Measurements from ENCODE around the gene PLPP7.
"Not testable (repeated sequence)": the region's sequence is repeated elsewhere in the genome, so short reads cannot be mapped to it uniquely, and the experiment has no call there.

The PLPP7 gene

DNA sequence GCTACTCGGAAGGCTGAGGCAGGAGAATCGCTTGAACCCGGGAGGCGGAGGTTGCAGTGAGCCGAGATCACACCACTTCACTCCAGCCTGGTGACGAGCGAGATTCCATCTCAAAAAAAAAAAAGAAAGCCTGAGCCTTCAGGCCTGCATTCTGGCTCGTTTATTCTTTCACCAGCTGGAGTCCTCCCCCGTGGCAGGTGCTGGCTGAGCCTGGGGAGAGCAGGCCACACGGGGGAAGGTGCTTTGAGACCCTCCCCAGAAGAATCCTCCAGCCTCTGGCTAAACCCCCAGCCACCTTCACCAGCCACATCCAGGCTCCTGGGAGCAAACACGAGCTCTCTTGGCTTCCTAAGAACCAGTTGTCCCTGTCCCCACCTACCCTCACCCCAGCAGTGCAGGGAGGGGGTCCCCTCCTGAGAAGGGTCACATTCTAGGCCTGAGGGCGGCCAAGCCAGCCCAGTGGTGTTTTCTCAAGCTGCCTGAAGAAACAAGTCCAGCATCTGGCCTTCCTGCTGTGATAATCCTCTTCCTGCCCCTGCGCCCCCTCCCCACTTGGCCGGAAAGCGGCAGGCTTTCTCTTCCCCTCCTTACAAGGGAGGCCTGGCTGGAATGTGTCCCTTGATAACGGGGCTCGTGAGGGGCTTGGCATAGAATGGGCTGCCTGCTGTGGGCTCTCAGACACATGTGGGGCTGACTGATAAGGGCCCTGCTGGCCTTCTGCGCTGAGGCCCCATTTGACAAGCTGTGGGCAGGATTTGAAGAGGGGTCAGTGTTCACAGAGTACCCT is 41.5 kb downstream of the PLPP7 start:
- Histone ChIP-seq H3K36me3 (ENCODE audit: control insufficient read depth, insufficient read depth, low read length) (no peaks in the 10 kb centered on the region), H3K27ac (ENCODE audit: insufficient read depth, low read length, poor library complexity, severe bottlenecking) (no peak overlapping the region), H3K9me3 (ENCODE audit: control insufficient read depth, low read length) (no peaks in the 10 kb centered on the region), H3K4me1 (ENCODE audit: control insufficient read depth, insufficient read depth, low read length, poor library complexity, severe bottlenecking) (no peaks in the 10 kb centered on the region), H3K27me3 (replicated peaks; ENCODE audit: control insufficient read depth, insufficient read depth, low read length, poor library complexity, severe bottlenecking) (no peaks in the 10 kb centered on the region), H3K4me3 (ENCODE audit: insufficient read depth, low read depth, low read length, poor library complexity, severe bottlenecking) (no peak overlapping the region)
- DNase-seq: no peak

DNA sequence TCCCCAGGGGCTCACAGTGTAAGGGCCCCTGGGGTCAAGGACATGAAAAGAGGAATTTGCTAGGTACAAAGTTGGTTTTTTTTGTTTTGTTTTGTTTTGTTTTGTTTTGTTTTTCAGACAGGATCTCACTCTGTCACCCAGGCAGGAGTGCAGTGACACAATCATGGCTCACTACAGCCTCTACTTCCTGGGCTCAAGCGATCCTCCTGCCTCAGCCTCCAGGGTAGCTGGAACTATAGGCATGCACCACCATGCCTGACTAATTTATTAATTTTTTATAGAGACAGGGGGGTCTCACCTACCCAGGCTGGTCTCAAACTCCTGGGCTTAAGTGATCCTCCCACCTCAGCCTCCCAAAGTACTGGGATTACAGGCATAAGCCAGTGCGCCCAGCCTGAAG is 42.5 kb downstream of the PLPP7 start:
- H3K27me3 ChIP-seq (replicated peaks; ENCODE audit: control insufficient read depth, insufficient read depth, low read length, poor library complexity, severe bottlenecking); H3K27ac ChIP-seq (ENCODE audit: insufficient read depth, low read length, poor library complexity, severe bottlenecking); DNase-seq; H3K36me3 ChIP-seq (ENCODE audit: control insufficient read depth, insufficient read depth, low read length); H3K9me3 ChIP-seq (ENCODE audit: control insufficient read depth, low read length); H3K4me1 ChIP-seq (ENCODE audit: control insufficient read depth, insufficient read depth, low read length, poor library complexity, severe bottlenecking); H3K4me3 ChIP-seq (ENCODE audit: insufficient read depth, low read depth, low read length, poor library complexity, severe bottlenecking): not testable (repeated sequence)

DNA sequence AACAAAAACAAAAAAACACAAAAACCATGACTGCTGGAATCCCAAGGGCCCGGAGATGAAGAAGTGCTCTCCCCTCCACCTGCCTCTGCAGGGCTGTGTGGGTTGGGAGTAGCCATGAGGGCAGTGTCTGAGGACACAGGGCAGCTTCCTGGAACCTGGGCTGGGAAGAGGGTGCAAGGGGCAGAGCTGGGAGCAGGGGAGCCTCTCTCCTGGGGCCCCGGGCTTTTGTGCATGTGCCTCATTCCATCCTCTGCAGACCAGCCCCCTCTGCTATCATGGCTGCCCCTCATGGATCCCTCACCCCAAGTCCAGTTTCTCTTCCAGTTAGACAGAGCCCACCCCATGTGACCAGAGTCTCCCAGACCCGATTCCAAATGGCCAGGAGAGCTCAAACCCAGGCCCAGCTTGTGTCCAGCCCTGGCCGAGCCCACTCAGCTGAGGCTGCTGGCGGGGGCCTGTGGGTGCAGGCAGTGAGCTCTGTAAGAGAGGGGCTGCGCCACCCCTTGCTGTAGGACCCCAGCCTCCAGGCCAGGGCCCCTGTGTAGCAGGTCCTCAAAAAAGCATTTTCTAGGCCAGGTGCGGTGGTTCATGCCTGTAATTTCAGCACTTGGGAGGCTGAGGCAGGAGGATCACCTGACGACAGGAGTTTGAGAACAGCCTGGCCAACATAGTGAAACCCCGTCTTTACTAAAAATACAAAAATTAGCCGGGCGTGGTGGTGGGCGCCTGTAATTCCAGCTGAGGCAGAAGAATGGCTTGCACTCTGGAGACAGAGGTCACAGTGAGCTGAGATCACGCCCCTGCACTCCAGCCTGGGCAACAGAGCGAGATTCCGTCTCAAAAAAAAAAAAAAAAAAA is 44.5 kb downstream of the PLPP7 start:
- no peak for DNase-seq
- Histone ChIP-seq H3K27me3 (replicated peaks; ENCODE audit: control insufficient read depth, insufficient read depth, low read length, poor library complexity, severe bottlenecking) (no peaks in the 10 kb centered on the region), H3K27ac (ENCODE audit: insufficient read depth, low read length, poor library complexity, severe bottlenecking) (no peak overlapping the region), H3K36me3 (ENCODE audit: control insufficient read depth, insufficient read depth, low read length) (no peaks in the 10 kb centered on the region), H3K9me3 (ENCODE audit: control insufficient read depth, low read length) (no peaks in the 10 kb centered on the region), H3K4me1 (ENCODE audit: control insufficient read depth, insufficient read depth, low read length, poor library complexity, severe bottlenecking) (no peaks in the 10 kb centered on the region), H3K4me3 (ENCODE audit: insufficient read depth, low read depth, low read length, poor library complexity, severe bottlenecking) (no peak overlapping the region)

DNA sequence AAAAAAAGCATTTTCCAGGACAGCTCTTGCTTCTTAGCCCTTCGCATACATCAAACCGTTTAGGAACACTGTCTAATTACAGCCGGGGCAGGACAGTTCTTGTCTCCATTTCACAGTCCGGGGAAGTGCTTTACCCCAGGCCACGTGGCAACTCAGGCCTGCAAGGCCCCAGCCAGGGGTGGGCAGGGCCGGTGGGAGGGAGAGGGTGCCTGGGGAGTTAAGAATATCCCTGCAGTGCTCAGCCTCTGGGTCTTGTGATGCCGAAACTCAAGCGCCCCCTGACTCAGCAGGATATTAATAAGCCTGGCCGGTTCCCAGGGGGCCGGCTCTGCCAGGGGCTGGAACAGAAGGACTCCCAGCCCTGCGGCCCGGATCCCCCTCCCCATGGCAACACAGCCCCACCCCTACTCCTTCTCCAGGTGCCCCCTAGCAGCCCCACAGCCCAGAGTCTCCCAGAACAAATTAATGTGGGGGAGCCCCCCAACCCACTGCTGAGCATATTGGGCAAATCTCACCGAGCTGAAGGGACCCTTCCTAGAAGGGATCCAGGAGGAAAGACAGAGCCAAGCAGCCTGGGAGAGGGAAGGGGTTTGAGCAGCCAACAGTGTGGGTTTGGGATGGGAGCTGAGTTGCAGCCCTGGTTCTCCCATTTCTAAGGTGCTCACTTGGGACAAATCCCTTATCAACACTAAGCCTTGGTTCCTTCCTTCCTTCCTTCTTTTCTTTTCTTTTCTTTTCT is 45.3 kb downstream of the PLPP7 start:
- Histone ChIP-seq H3K4me3 (ENCODE audit: insufficient read depth, low read depth, low read length, poor library complexity, severe bottlenecking) (no peak overlapping the region), H3K27ac (ENCODE audit: insufficient read depth, low read length, poor library complexity, severe bottlenecking) (no peak overlapping the region), H3K9me3 (ENCODE audit: control insufficient read depth, low read length) (no peaks in the 10 kb centered on the region), H3K36me3 (ENCODE audit: control insufficient read depth, insufficient read depth, low read length) (no peaks in the 10 kb centered on the region), H3K27me3 (replicated peaks; ENCODE audit: control insufficient read depth, insufficient read depth, low read length, poor library complexity, severe bottlenecking) (no peaks in the 10 kb centered on the region), H3K4me1 (ENCODE audit: control insufficient read depth, insufficient read depth, low read length, poor library complexity, severe bottlenecking) (no peaks in the 10 kb centered on the region)
- DNase-seq: no peak

DNA sequence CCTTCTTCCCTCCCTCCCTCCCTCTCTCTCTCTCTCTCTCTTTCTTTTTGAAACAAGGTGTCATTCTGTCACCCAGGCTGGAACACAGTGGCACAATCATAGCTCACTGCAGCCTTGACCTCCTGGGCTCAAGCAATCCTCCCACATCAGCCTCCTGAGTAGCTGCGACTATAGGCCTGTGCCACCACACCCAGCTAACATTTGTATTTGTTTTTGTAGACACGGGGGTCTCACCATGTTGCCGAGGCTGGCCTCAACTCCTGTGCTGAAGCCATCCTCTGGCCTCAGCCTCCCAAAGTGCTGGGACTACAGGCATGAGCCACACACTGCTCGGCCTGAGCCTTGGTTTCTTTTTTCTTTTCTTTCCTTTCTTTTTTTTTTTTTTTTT is 45.8 kb downstream of the PLPP7 start:
- no peaks in the 10 kb centered on the region for H3K4me1 ChIP-seq (ENCODE audit: control insufficient read depth, insufficient read depth, low read length, poor library complexity, severe bottlenecking)
- H3K27ac ChIP-seq (ENCODE audit: insufficient read depth, low read length, poor library complexity, severe bottlenecking): no peak overlapping the region
- no peaks in the 10 kb centered on the region for H3K9me3 ChIP-seq (ENCODE audit: control insufficient read depth, low read length)
- no peak for DNase-seq
- no peaks in the 10 kb centered on the region for H3K27me3 ChIP-seq (replicated peaks; ENCODE audit: control insufficient read depth, insufficient read depth, low read length, poor library complexity, severe bottlenecking)
- H3K36me3 ChIP-seq (ENCODE audit: control insufficient read depth, insufficient read depth, low read length): no peaks in the 10 kb centered on the region
- no peak overlapping the region for H3K4me3 ChIP-seq (ENCODE audit: insufficient read depth, low read depth, low read length, poor library complexity, severe bottlenecking)

DNA sequence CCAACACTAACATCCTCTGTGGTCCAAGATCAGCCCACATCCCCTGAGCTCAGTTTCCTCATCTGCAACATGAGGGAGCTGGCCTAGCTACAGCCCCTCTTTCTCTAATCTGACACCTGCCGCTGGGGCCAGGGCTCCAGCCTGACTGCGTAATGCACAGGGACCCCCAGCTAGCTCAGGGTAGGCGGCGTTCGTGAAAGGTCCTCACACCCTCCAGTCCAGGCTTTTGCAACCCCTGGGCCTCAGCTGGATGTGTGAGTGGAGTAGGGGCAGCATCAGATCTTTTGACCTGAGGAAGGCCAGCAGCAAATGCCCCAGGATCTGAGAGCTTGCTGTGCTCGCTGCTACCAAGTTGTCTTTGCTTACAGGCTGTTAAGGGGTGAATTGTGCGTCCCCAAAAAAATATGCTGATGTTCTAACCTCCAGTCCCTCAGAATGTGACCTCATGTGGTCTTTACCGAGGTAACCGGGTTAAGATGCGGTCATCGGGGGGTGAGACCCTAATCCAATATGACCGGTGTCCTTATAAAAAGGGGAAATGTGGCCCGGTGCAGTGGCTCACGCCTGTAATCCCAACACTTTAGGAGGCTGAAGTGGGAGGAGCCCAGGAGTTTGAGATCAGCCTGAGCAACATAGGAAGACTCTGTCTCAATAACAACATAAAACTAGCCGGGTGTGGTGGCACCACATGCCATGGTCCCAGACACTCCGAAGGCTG is 47.8 kb downstream of the PLPP7 start:
- Histone ChIP-seq H3K27me3 (replicated peaks; ENCODE audit: control insufficient read depth, insufficient read depth, low read length, poor library complexity, severe bottlenecking) (no peaks in the 10 kb centered on the region), H3K4me3 (ENCODE audit: insufficient read depth, low read depth, low read length, poor library complexity, severe bottlenecking) (no peak overlapping the region), H3K9me3 (ENCODE audit: control insufficient read depth, low read length) (no peaks in the 10 kb centered on the region), H3K4me1 (ENCODE audit: control insufficient read depth, insufficient read depth, low read length, poor library complexity, severe bottlenecking) (no peaks in the 10 kb centered on the region), H3K36me3 (ENCODE audit: control insufficient read depth, insufficient read depth, low read length) (no peaks in the 10 kb centered on the region), H3K27ac (ENCODE audit: insufficient read depth, low read length, poor library complexity, severe bottlenecking) (no peak overlapping the region)
- no peak for DNase-seq

DNA sequence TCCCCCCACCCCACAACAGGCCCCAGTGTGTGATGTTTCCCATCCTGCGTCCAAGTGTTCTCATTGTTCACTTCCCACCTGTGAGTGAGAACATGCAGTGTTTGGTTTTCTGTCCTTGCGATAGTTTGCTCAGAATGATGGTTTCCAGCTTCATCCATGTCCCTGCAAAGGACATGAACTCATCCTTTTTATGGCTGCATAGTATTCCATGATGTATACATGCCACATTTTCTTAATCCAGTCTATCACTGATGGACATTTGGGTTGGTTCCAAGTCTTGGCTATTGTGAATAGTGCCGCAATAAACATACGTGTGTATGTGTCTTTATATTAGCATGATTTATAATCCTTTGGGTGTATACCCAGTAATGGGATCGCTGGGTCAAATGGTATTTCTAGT is 49.7 kb downstream of the PLPP7 start:
- H3K4me1 ChIP-seq (ENCODE audit: control insufficient read depth, insufficient read depth, low read length, poor library complexity, severe bottlenecking); H3K27ac ChIP-seq (ENCODE audit: insufficient read depth, low read length, poor library complexity, severe bottlenecking); H3K27me3 ChIP-seq (replicated peaks; ENCODE audit: control insufficient read depth, insufficient read depth, low read length, poor library complexity, severe bottlenecking); H3K4me3 ChIP-seq (ENCODE audit: insufficient read depth, low read depth, low read length, poor library complexity, severe bottlenecking); DNase-seq; H3K9me3 ChIP-seq (ENCODE audit: control insufficient read depth, low read length); H3K36me3 ChIP-seq (ENCODE audit: control insufficient read depth, insufficient read depth, low read length): not testable (repeated sequence)

DNA sequence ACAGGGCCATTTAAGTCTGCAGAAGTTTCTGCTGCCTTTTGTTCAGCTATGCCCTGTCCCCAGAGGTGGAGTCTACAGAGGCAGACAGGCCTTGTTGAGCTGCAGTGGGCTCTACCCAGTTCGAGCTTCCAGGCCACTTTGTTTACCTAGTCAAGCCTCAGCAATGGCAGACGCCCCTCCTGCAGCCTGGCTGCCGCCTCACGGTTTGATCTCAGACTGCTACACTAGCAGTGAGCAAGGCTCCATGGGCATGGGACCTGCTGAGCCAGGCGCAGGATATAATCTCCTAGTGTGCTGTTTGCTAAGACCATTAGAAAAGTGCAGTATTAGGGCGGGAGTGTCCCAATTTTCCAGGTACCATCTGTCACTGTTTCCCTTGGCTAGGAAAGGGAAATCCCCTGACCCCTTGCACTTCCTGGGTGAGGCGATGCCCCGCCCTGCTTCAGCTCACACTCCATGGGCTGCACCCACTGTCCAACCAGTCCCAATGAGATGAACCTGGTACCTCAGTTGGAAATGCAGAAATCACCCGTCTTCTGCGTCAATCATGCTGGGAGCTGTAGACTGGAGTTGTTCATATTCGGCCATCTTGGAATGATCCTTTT is 55.5 kb downstream of the PLPP7 start:
- not testable (repeated sequence) for H3K4me1 ChIP-seq (ENCODE audit: control insufficient read depth, insufficient read depth, low read length, poor library complexity, severe bottlenecking); H3K4me3 ChIP-seq (ENCODE audit: insufficient read depth, low read depth, low read length, poor library complexity, severe bottlenecking); H3K27me3 ChIP-seq (replicated peaks; ENCODE audit: control insufficient read depth, insufficient read depth, low read length, poor library complexity, severe bottlenecking); H3K9me3 ChIP-seq (ENCODE audit: control insufficient read depth, low read length); DNase-seq; H3K36me3 ChIP-seq (ENCODE audit: control insufficient read depth, insufficient read depth, low read length); H3K27ac ChIP-seq (ENCODE audit: insufficient read depth, low read length, poor library complexity, severe bottlenecking)

DNA sequence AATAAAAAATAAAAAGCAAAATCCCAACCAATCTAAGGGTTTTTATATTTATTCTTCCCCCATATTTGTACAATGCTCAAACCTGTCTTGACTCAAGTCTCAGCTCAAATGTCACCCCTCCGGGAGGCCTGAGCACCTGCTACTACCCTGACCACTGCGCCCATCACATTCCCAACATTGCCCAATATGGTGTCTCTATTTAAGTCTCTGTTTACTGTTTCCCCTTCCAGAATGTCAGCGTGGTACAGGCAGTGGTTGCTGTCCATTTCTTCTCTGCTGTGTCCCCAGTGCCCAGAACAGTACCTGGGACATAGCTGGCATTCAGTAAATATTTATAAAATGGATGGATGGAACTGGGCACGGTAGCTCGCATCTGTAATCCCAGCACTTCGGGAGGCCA is 57.0 kb downstream of the PLPP7 start:
- no peak for DNase-seq
- Histone ChIP-seq H3K9me3 (ENCODE audit: control insufficient read depth, low read length) (no peaks in the 10 kb centered on the region), H3K36me3 (ENCODE audit: control insufficient read depth, insufficient read depth, low read length) (no peaks in the 10 kb centered on the region), H3K27me3 (replicated peaks; ENCODE audit: control insufficient read depth, insufficient read depth, low read length, poor library complexity, severe bottlenecking) (no peaks in the 10 kb centered on the region), H3K4me3 (ENCODE audit: insufficient read depth, low read depth, low read length, poor library complexity, severe bottlenecking) (no peak overlapping the region), H3K27ac (ENCODE audit: insufficient read depth, low read length, poor library complexity, severe bottlenecking) (no peak overlapping the region), H3K4me1 (ENCODE audit: control insufficient read depth, insufficient read depth, low read length, poor library complexity, severe bottlenecking) (peaks cover 6% of the 10 kb centered on the region)

All from effector memory CD4-positive, alpha-beta T cell (primary cell).